ENCODE results near the gene RWDD3.

DNA sequence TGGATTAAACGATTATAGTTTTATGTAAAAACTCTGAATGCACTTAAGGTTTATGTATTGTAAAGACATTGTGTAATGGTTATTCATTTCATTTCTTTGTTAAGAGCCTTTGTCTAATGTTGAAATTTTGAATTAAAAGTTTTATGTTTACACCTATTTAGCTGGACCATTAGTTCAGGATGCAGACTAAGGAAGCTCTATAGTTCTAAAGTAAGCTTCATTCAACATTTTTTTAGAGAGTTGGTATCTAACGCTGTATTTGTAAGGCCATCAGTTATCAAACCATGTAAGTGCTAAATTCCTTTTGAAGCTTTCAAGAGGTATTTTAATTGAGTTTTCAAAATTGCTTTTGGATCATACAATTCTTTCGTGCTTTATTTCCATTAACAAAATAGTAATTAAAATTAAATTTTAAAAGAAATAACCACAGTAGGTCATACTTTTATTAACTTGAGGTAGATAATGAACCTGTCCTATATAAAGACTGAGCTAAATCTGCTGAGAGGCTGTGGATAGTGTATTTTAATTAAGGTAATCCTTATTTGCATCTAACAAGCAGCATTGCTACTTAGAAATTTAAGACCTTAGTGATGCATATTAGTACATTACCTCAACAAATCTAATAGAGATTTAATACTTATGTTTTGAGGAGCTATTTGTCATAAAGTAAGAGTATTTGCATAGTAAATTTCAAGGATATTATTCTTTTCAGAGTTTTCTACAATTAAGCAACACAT is 47.9 kb downstream of the RWDD3 start:
- no peak for TF ChIP-seq EZH2 (IDR thresholded peaks at IDR 0.05; ENCODE audit: low read depth)
- TF ChIP-seq, protein P1, sequence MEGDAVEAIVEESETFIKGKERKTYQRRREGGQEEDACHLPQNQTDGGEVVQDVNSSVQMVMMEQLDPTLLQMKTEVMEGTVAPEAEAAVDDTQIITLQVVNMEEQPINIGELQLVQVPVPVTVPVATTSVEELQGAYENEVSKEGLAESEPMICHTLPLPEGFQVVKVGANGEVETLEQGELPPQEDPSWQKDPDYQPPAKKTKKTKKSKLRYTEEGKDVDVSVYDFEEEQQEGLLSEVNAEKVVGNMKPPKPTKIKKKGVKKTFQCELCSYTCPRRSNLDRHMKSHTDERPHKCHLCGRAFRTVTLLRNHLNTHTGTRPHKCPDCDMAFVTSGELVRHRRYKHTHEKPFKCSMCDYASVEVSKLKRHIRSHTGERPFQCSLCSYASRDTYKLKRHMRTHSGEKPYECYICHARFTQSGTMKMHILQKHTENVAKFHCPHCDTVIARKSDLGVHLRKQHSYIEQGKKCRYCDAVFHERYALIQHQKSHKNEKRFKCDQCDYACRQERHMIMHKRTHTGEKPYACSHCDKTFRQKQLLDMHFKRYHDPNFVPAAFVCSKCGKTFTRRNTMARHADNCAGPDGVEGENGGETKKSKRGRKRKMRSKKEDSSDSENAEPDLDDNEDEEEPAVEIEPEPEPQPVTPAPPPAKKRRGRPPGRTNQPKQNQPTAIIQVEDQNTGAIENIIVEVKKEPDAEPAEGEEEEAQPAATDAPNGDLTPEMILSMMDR (conservative IDR thresholded peaks at IDR 0.05), result no peak
